H1 (cell line): ENCODE results near the gene ZNF30. TPM values are rescaled to one million over a fixed set of nuclear protein-coding genes. Genes with fewer than 3 reads are reported as not detected.

Experiments
- BRCA1 ChIP-seq: IDR thresholded peaks from 2 replicates; pipeline ENCODE4 v1.6.1; 2012; ENCODE audit warnings: low read depth, low read length, improper control_type of control experiment
- RAD21 ChIP-seq, 2 experiments: IDR thresholded peaks in 1 of 2; conservative IDR thresholded peaks in 1 of 2; 2 replicates each; pipeline ENCODE4 v1.6.1; 2011; ENCODE audit warnings: low read depth in 2 of 2, low read length in 2 of 2, improper control_type of control experiment in 1 of 2, inconsistent platforms in 1 of 2, mild to moderate bottlenecking in 1 of 2, moderate library complexity in 1 of 2
- RNF2 ChIP-seq: fragments of 200-900, 300-1000 bp; sonication (generic); IDR thresholded peaks from 2 replicates; pipeline ENCODE4 v1.7.1; 2016; ENCODE audit warnings: borderline replicate concordance, low read depth, mild to moderate bottlenecking, antibody characterized with exemption, low read length; ENCODE audit not compliant: poor library complexity, severe bottlenecking; ENCODE audit errors: missing control alignments
- SP1 ChIP-seq: IDR thresholded peaks from 2 replicates; pipeline ENCODE4 v1.6.1; 2011; ENCODE audit warnings: low read depth, low read length
- polyA plus RNA-seq, 7 experiments: library from polyadenylated mRNA; depleted of rRNA in 3 of 7; stranded (reverse) in 5 of 7; unstranded in 2 of 7; fragments of >200 nt in 5 of 7; fragments of 200-250 nt in 2 of 7; gene quantifications; 1 replicate in 5 of 7; 2 replicates in 1 of 7; 4 replicates in 1 of 7; pipeline versions ENCODE4 v1.2.1 to v1.2.3, GENCODE V29; 2011 to 2013; ENCODE audit warnings: missing spikeins in 2 of 7, mixed read lengths in 2 of 7
- total RNA-seq: library from RNA; stranded (reverse); fragmentation: NEBNext Ultra II Directional; extraction: Animal tissue kit (Norgen Biotek cat#: 25700); gene quantifications from 2 replicates; pipeline ENCODE4 v1.2.1, GENCODE V29; 2021

ZNF30 gene
- total and polyA plus RNA-seq, 2 of the 8 experiments (the other 6 are each of a cell fraction or from before 2014, with no cell fraction given): 2.0 to 4.7 TPM

DNA sequence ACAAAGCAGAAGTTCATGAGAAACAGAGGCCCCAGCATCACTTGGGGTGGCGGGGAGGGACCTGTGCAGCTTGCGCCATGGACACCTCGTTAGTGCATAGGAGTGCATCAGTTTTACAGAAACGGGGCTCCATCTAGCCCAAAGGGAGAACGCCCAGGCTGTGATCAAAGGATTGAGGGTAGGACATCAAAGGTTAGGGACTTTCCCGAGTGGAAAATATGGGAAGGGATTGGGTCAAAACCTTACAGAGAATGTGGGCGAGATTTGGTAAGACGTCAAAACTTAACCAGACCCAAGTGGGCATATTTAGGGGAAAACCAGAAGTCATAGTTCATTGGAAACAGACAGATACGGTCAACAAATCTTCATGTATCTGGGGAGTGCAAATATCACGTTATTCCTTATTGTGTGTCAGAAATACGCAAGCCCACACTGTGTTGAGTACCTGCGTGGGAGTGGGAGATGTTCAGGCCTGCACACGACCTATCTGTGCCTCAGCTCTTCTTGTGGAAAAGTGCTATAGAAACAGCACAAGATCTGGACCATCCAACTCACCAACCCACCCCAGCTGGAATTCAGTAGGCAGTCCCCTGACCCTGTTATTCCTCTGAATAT, 64.0 kb downstream of the ZNF30 start (continued):
- TF ChIP-seq RAD21 (IDR thresholded peaks at IDR 0.05 in 1 of 2, conservative IDR thresholded peaks at IDR 0.05 in 1 of 2; ENCODE audit: low read depth in 2 of 2, low read length in 2 of 2): no peak
- TF ChIP-seq BRCA1: no peak
- no peak for TF ChIP-seq SP1
- TF ChIP-seq RNF2: no peak
- TF ChIP-seq, all 59 proteins: peak for 0
